ENCODE results near the gene ITM2C. TPM values are rescaled to one million over a fixed set of nuclear protein-coding genes. Genes with fewer than 3 reads are reported as not detected.

The ITM2C gene
- total and polyA plus RNA-seq, 2 experiments from 2014 or later: 241 to 367 TPM

DNA sequence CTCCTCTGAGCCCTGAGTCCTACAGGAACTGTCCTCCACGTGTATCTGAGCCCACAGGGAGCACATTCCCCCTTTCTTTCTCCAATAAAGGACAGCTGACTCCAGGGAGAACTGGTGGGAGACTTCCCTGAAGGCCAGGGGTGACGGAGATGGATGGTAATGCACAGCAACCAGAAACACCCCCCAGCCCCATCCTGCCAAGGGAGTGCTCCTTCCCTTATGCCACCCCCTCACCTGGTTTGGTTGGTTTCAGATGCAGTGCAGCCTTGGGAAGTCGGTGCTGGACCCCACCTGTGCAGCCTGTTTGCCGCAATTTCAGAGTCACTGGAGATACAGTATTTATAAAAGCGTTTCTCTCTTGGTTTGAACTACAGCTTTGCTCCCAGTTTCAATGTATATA is 36.3 kb downstream of the ITM2C start:
- no peaks in the 10 kb centered on the region for H3F3A ChIP-seq (replicated peaks; ENCODE audit: low read depth)
- H3K27me3 Mint-ChIP-seq (ENCODE audit: insufficient read depth, low read depth, poor library complexity): peaks cover 12% of the 10 kb centered on the region
- peaks cover 37% of the 10 kb centered on the region for H3K4me1 ChIP-seq (ENCODE audit: insufficient read depth)
- no peaks in the 10 kb centered on the region for H3K9me2 ChIP-seq (ENCODE audit: insufficient read depth)
- H3K27me3 ChIP-seq (ENCODE audit: insufficient read depth): no peaks in the 10 kb centered on the region
- no peak overlapping the region for H3K4me3 ChIP-seq
- H3K9me3 Mint-ChIP-seq: no peaks in the 10 kb centered on the region
- no peak overlapping the region for H3K27ac Mint-ChIP-seq
- TF ChIP-seq, protein P1, sequence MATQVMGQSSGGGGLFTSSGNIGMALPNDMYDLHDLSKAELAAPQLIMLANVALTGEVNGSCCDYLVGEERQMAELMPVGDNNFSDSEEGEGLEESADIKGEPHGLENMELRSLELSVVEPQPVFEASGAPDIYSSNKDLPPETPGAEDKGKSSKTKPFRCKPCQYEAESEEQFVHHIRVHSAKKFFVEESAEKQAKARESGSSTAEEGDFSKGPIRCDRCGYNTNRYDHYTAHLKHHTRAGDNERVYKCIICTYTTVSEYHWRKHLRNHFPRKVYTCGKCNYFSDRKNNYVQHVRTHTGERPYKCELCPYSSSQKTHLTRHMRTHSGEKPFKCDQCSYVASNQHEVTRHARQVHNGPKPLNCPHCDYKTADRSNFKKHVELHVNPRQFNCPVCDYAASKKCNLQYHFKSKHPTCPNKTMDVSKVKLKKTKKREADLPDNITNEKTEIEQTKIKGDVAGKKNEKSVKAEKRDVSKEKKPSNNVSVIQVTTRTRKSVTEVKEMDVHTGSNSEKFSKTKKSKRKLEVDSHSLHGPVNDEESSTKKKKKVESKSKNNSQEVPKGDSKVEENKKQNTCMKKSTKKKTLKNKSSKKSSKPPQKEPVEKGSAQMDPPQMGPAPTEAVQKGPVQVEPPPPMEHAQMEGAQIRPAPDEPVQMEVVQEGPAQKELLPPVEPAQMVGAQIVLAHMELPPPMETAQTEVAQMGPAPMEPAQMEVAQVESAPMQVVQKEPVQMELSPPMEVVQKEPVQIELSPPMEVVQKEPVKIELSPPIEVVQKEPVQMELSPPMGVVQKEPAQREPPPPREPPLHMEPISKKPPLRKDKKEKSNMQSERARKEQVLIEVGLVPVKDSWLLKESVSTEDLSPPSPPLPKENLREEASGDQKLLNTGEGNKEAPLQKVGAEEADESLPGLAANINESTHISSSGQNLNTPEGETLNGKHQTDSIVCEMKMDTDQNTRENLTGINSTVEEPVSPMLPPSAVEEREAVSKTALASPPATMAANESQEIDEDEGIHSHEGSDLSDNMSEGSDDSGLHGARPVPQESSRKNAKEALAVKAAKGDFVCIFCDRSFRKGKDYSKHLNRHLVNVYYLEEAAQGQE (IDR thresholded peaks at IDR 0.05; ENCODE audit: unreplicated experiment): no peak
- TF ChIP-seq CTCF (conservative IDR thresholded peaks at IDR 0.05; ENCODE audit: low read depth in 2 of 2) (no peak), NANOG (IDR thresholded peaks at IDR 0.05; ENCODE audit: borderline replicate concordance) (no peak), EZH2phosphoT487 (IDR thresholded peaks at IDR 0.05; ENCODE audit: unreplicated experiment) (no peak), CREB1 (CRISPR knock-in tag; IDR thresholded peaks at IDR 0.05; ENCODE audit: low read depth) (no peak), ZNF462 (CRISPR knock-in tag; IDR thresholded peaks at IDR 0.05) (no peak), EZH2 (IDR thresholded peaks at IDR 0.05; ENCODE audit: low read depth, unreplicated experiment) (no peak), STAT1 (IDR thresholded peaks at IDR 0.05; ENCODE audit: unreplicated experiment) (no peak), POLR2AphosphoS5 (IDR thresholded peaks at IDR 0.05; ENCODE audit: low read depth) (no peak), JUNB (IDR thresholded peaks at IDR 0.05; ENCODE audit: unreplicated experiment) (no peak), ZNF114 (CRISPR knock-in tag; IDR thresholded peaks at IDR 0.05) (no peak), ZNF331 (CRISPR knock-in tag; IDR thresholded peaks at IDR 0.05; ENCODE audit: low read depth) (no peak)
- TF ChIP-seq, protein P2, sequence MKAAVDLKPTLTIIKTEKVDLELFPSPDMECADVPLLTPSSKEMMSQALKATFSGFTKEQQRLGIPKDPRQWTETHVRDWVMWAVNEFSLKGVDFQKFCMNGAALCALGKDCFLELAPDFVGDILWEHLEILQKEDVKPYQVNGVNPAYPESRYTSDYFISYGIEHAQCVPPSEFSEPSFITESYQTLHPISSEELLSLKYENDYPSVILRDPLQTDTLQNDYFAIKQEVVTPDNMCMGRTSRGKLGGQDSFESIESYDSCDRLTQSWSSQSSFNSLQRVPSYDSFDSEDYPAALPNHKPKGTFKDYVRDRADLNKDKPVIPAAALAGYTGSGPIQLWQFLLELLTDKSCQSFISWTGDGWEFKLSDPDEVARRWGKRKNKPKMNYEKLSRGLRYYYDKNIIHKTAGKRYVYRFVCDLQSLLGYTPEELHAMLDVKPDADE (IDR thresholded peaks at IDR 0.05): no peak
- no peaks in the 10 kb centered on the region for H3K79me2 ChIP-seq (replicated peaks; ENCODE audit: insufficient read depth)
- no peak overlapping the region for H3K27ac ChIP-seq (ENCODE audit: low read depth)
- ATAC-seq (no peak), DNase-seq (ENCODE audit: low spot score) (no peak)
- H2AFZ ChIP-seq: no peak overlapping the region
- H4K20me1 ChIP-seq (replicated peaks; ENCODE audit: insufficient read depth): no peaks in the 10 kb centered on the region
- no peaks in the 10 kb centered on the region for H3K36me3 ChIP-seq (ENCODE audit: insufficient read depth)
- H3K4me1 Mint-ChIP-seq: peaks cover 52% of the 10 kb centered on the region
- H3K4me2 ChIP-seq: no peak overlapping the region
- H3K4me3 Mint-ChIP-seq: no peak overlapping the region
- H3K36me3 Mint-ChIP-seq (ENCODE audit: low read depth): no peaks in the 10 kb centered on the region
